ENCODE results near the gene KNSTRN. TPM values are rescaled to one million over a fixed set of nuclear protein-coding genes. Genes with fewer than 3 reads are reported as not detected.

KNSTRN gene
- total RNA-seq, 1 donor from 2014 or later, result 74.7 TPM

DNA sequence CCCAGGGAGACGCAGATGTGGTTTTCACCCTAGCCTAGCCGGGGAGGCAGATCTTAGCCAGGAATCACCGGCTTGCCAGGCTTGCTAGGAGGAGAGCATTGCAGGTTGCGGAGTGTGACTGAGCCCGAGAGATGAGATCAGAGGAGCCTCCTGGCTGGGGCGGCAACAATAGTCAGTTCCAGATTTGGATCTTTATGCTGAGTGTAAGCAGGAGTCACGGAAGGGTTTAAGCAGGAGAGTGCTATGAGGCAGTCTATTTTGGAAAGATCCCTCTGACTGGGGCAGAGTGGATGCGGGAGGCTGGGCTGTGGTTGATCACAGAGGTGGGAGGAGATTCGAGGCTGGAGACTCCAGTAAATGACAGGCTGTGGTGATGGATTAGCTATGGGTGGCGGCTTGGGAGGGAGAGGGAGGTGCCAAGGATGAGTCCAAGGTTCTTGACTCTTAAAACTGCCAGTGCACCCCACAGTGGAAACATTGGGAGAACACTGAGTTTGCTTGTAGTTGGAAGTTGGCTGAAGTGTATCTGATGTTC is 47.8 kb downstream of the KNSTRN start:
- peaks cover 4% of the 10 kb centered on the region for H3K4me1 Mint-ChIP-seq
- H3K27me3 Mint-ChIP-seq (ENCODE audit: low read depth), result peaks cover 52% of the 10 kb centered on the region
- no peak for DNase-seq (ENCODE audit: low read depth, low spot score)
- no peak overlapping the region for H3K4me3 Mint-ChIP-seq
- no peak overlapping the region for H3K27ac Mint-ChIP-seq (ENCODE audit: unreplicated experiment)
- TF ChIP-seq, protein P1, sequence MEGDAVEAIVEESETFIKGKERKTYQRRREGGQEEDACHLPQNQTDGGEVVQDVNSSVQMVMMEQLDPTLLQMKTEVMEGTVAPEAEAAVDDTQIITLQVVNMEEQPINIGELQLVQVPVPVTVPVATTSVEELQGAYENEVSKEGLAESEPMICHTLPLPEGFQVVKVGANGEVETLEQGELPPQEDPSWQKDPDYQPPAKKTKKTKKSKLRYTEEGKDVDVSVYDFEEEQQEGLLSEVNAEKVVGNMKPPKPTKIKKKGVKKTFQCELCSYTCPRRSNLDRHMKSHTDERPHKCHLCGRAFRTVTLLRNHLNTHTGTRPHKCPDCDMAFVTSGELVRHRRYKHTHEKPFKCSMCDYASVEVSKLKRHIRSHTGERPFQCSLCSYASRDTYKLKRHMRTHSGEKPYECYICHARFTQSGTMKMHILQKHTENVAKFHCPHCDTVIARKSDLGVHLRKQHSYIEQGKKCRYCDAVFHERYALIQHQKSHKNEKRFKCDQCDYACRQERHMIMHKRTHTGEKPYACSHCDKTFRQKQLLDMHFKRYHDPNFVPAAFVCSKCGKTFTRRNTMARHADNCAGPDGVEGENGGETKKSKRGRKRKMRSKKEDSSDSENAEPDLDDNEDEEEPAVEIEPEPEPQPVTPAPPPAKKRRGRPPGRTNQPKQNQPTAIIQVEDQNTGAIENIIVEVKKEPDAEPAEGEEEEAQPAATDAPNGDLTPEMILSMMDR (conservative IDR thresholded peaks at IDR 0.05), result no peak
- H3K9me3 Mint-ChIP-seq, result no peaks in the 10 kb centered on the region
- H3K36me3 Mint-ChIP-seq (ENCODE audit: low read depth), result no peaks in the 10 kb centered on the region

DNA sequence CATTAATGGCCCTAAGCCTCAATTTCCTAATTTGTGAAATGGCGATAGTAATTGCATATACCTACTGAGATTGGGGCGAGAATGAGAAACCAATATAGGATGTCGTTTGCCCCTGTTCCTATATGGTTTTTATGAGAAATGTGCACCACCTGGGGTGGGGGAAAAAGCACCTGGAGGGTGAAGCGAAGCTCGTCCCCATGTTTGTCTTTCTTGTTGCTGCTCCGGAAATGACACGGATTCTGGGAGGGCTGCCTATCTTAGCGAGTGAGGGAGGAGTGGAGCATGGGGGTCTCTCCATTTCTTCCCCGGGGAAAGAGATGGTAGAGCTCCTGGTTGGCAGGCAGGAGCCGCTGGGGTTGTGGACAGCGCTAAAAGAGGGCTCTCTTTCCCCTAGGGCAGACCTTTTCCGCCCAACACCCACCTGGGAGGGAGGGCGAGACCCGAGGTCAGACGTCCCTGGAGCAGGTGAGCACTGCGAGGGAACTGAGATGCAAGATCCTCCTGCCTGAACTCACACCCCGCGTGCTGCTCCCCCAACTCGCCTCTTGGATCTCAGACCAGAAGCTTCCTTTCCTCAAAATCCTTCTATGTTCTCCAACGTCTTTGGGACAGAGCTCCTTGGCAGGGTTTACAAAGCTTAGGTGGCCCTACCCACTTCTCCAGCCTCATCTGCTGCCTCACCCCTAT is 52.6 kb downstream of the KNSTRN start:
- Mint-ChIP-seq H3K36me3 (ENCODE audit: low read depth) (no peaks in the 10 kb centered on the region), H3K27me3 (ENCODE audit: low read depth) (peaks cover 88% of the 10 kb centered on the region), H3K27ac (ENCODE audit: unreplicated experiment) (no peak overlapping the region), H3K9me3 (no peaks in the 10 kb centered on the region), H3K4me1 (peaks cover 36% of the 10 kb centered on the region), H3K4me3 (peak overlapping the region; percentile 54)
- TF ChIP-seq, protein P1 (conservative IDR thresholded peaks at IDR 0.05), result no peak
- no peak for DNase-seq (ENCODE audit: low read depth, low spot score)

DNA sequence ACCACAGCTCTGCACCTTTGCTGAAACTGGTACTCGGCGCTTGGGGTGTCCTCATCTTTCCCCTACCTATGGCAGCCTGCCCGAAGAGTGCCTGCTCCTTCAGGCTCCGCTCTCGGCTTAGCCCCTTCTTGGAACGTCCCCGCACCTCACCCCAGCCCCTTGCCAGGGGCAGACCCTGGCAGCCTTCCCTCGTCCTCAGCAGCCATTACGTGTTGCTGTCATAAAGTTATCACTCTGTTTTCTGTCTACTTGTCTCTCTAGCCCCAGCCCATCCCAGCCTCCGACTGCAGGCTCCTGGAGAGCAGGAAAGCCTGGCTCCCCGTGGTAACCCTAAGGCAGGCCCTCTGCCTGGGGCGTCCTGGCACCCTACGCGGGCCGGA is 53.2 kb downstream of the KNSTRN start:
- Mint-ChIP-seq H3K4me1 (peaks cover 34% of the 10 kb centered on the region), H3K36me3 (ENCODE audit: low read depth) (no peaks in the 10 kb centered on the region), H3K4me3 (peak overlapping the region; percentile 31), H3K27me3 (ENCODE audit: low read depth) (peaks cover 84% of the 10 kb centered on the region), H3K9me3 (no peaks in the 10 kb centered on the region), H3K27ac (ENCODE audit: unreplicated experiment) (no peak overlapping the region)
- TF ChIP-seq, protein P1 (conservative IDR thresholded peaks at IDR 0.05), result no peak
- DNase-seq (ENCODE audit: low read depth, low spot score), result no peak

DNA sequence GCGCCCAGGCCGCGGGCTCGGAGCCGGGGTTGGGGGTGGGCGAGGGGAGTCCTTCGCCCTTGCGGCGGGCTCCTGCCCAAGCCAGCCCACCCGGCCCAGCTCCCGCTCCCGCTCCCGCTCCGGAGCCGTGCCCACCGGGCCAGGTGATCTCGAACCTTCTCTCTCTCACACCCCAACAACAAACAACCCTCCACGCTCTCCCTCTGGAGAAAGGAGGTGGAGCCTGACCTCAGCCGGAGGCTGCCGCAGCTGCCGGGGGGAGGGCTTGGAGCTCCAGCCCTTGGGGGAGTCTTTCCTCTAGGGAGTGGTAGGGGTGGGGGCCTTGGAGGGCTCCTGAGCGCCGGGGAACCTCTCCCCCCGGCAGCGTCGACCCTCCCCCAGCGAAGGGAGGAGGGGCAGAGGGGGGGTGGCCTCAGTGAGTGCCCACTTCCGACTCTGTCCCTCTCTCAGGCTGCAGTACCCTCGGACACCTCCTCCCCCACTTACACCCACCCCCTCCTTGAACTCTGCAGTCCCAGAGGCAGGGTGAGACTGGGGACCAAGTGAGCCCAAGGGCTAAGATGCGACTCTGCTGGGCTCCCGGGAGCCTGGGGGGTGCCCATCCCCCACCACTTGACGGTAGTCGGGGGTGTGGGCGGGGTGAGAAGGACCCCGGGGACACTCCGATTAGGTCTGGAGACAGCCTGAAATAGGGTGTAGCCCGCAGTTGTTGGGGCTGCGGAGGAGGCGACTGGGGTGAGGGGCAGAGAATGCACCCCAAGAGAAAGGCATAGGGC is 53.8 kb downstream of the KNSTRN start:
- no peaks in the 10 kb centered on the region for H3K9me3 Mint-ChIP-seq
- H3K4me3 Mint-ChIP-seq, result peak overlapping the region; percentile 93
- H3K27me3 Mint-ChIP-seq (ENCODE audit: low read depth), result peaks cover 81% of the 10 kb centered on the region
- TF ChIP-seq, protein P1 (conservative IDR thresholded peaks at IDR 0.05), result no peak
- DNase-seq (ENCODE audit: low read depth, low spot score), result no peak
- no peak overlapping the region for H3K27ac Mint-ChIP-seq (ENCODE audit: unreplicated experiment)
- H3K4me1 Mint-ChIP-seq, result peaks cover 34% of the 10 kb centered on the region
- H3K36me3 Mint-ChIP-seq (ENCODE audit: low read depth), result no peaks in the 10 kb centered on the region

DNA sequence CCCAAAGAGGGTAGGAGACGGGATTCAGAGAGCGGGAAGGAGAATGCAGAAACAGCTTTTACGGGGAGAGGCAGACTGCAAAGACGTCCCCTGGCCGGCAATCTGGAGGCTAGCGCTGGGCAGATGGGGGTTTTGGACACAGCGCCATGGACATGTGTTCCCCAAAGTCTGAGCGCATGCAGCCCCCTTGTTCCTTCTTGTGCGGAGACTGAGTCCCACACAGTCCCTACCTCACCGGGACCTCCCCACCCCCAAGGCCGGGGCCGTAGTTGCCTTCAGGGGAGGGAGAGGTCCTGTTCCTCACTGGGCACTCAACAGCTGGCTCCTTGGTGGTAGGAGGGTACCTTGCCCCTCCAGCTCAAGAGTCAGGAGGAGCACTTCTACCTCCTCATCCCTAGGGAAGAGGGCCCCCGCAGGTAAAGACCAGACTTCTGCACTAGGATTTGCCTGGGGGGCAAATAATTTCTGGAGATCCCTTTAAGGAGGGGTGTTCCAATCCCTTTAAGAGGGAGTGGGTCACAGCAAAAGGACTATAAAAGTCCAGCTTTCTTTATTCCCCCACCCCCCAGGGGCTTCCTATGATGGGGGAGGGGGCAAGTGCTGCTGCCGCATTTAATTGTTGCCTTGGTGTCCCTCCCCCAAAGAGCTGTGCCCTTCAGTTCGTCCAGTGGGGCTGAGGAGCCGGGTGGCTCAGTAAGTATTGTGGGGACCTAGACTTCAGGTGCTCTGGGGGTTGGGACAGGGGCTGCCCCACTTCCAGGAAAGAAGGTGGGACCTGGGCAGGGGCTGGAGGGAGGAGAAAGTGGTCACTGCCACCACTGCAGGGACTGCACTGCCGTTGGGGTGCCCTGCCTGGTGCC is 54.6 kb downstream of the KNSTRN start:
- Mint-ChIP-seq H3K9me3 (no peaks in the 10 kb centered on the region), H3K27me3 (ENCODE audit: low read depth) (peaks cover 81% of the 10 kb centered on the region), H3K4me3 (peak overlapping the region; percentile 93), H3K36me3 (ENCODE audit: low read depth) (no peaks in the 10 kb centered on the region), H3K27ac (ENCODE audit: unreplicated experiment) (no peak overlapping the region), H3K4me1 (peaks cover 34% of the 10 kb centered on the region)
- no peak for DNase-seq (ENCODE audit: low read depth, low spot score)
- TF ChIP-seq, protein P1 (conservative IDR thresholded peaks at IDR 0.05), result no peak

All from neural crest cell (in vitro differentiated cells).